GM19240 (cell line): ENCODE measurements around the gene CACNB2.
"Not testable (repeated sequence)": the region's sequence is repeated elsewhere in the genome, so short reads cannot be mapped to it uniquely, and the experiment has no call there.

ENCODE experiments used
- DNase-seq: peaks from one replicate; pipeline ENCODE4 v3.0.0; 2011; ENCODE audit warnings: low spot score; ENCODE audit not compliant: insufficient read length

Gene CACNB2

DNA sequence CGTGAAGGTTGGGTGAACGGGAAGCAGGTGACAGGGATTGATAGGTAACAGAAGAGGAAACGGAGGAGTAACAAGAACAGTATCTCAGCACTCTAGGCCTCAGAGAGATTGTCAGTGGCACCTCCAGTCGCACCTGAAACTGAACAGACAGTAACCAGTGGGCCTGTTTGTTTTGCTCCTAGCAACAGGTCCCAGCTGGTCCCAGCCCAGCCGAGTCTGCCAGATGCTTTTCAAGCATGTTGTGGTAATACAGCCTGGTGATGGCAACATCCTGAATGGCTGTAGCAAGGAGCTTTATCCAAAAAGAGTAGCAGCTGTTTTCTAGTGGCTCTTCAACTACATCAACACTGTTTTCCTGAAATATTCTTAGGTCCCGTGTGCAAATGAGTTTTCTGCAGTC, 4.7 kb downstream of the CACNB2 start:
- DNase-seq: no peak

DNA sequence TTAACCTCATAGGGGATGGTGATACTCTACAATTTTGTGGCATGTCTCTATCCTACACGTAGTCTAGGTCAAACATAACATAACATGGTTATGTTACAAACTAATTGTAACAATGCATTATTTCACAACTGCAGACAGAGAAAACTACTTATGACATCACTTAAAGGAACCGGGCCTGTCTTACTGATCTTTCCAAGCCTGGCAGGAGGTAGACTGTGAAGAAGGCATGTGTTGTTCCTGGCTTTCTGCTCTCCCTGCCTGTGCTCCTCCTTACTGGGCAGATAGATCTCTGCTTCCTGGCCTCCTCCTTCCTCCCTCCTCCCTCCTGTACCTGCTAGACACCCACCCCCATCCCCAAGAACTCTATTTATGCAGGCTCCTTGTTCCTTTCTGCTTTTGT, 5.4 kb downstream of the CACNB2 start:
- no peak for DNase-seq

DNA sequence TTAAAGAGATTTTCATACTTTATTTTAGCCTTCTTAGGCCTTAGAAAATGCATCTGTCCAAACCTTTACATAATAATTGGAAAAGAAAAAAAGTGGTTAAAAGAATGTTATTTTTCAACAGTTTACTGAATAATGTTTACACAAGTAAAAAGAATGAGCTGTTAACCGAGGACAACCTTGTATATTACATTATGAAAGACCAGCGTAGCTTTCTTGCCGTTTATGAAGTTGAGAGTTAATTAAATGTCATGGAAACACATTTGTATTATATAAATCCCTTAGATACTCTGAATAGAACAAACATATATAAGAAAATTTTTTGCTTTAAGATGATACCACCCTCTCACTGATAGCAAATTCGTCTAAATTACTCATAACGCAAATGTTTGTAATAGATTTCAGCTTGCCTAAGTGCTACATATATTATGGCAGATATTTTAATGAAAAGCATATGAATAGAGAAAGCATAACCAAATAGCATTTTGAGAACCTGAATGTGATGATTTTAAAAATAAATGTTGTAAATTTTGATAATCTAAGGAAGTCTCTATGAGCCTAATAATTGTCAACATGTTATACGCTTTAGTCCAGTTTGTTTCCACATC, 9.1 kb downstream of the CACNB2 start:
- DNase-seq: no peak

DNA sequence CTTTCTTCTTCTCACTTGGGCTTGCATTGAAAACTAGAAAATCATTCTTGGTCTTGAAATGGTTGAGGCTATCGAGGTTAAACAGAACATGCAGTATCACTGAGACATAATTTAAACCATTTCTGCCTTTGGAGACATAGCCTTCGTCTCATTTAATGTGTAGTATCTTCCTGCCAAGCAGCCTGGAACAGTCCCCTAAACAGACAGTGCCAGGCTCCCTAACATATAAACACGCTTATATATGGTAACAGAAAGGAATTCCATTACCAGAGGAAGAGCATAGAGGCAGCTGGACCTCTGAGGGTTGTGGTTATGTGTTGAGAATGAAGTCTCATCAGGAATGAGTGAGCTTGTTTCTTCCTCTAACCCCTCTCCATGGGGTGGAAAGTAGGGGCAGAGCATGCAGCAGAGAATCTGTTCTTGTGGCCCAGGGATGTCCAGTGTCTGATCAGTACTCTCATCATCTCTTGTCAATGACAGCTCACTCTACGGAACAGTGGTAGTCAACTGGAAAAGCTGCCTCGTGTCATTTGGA, 11.2 kb downstream of the CACNB2 start:
- DNase-seq: no peak

DNA sequence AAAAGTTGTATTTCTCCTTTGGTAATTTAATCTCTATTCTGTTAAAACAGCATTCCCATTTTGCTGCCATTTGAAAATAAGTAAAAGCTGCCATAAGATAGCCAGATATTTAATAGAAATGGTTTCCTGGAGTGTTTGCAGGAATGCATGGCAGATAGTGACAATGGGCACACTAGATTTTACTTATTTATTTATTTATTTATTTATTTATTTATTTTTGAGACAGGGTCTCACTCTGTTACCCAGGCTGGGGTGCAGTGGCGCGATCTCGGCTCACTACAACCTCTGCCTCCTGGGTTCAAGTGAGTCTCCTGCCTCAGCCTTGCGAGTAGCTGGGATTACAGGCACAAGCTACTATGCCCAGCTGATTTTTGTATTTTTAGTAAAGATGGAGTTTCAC, 13.2 kb downstream of the CACNB2 start:
- not testable (repeated sequence) for DNase-seq

DNA sequence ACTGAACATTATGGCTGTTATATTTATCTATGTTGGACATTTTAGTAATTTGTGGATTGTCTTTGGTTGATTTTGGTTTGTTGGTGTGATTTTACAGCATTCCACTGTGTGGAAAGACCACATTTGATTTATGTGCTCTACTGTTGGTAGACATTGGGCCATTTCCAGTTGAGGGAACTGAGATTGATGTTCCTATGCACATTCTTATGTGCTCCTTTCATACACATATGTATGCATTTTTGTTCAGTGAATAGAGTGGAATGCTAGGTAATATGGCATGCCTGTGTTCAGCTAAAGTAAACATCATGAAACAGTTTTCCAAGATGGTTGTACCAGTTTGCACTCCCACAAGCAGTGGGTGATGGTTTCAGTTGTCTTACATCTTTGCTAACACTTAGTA, 15.1 kb downstream of the CACNB2 start:
- no peak for DNase-seq

DNA sequence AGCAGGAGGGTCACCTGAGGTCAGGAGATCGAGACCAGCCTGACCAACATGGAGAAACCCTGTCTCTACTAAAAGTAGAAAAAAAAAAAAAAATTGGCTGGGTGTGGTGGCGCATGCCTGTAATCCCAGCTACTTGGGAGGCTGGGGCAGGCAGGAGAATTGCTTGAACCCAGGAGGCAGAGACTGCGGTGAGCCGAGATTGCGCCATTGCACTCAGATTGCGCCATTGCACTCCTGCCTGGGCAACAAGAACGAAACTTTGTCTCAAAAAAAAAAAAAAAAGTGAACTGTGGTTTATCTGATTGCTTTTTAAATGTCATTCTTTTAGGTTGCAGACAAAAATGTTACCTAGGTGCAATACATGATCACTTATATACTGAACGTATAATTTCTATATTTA, 16.6 kb downstream of the CACNB2 start:
- DNase-seq: not testable (repeated sequence)

DNA sequence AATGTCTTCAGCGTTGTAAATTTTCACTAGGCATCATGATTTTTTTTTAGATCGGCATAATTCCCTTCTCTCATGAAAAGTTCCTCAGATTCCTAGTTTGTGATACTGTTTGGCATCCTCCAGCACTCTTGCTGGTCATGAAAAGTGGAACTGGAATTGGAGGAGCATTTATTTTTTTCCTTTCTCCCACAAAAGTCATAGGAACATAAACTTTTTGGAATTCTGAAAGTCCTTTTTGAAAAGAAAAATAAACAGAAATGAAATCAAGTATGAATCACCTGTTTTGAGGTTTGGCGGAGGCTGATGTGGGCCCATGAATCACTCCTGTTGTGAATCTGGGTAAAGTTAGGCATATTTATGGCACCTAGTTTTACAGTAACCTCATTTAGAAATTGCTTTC, 17.7 kb downstream of the CACNB2 start:
- DNase-seq: no peak

DNA sequence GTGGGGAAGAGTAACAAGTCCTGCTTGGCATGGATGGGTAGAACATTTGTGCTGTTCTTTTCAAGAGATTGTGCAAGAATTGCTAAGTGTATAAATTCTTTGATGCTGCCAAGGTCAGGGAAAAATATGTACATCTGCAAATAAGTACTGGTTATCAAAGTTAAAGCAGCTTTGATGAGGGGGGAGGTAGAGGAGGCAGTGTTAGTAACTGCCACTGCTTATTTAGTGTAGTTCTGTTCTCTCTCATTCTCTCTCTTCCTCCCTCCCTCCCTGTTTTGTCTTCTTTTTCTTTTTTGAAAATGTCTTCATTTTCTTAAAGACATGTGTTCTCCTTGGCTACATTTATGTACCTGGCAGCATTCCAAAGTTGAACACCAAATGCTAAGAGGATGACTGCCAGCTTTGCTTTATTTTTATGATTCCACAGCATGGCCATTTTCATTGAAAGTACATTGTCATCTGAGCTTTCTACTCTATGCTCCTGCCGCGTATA, 18.6 kb downstream of the CACNB2 start:
- no peak for DNase-seq

DNA sequence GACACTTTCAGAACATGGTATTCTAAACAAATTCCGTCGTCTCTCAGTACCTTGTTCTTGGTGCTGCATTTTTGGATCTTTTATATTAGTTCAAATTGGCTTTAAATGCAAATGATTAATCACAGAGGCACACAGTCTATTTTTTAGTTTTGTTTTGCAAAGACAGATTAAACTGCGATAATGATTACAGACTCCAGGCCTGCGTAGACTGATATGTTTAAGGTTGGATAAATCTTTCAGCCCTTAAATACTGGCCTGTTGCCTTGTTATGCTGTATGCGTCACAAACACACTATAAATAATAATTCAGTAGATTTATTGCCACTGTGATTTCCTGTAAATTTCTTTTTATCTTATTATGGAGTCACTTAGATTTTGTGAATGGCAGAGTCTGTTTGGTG, 19.3 kb downstream of the CACNB2 start:
- no peak for DNase-seq

DNA sequence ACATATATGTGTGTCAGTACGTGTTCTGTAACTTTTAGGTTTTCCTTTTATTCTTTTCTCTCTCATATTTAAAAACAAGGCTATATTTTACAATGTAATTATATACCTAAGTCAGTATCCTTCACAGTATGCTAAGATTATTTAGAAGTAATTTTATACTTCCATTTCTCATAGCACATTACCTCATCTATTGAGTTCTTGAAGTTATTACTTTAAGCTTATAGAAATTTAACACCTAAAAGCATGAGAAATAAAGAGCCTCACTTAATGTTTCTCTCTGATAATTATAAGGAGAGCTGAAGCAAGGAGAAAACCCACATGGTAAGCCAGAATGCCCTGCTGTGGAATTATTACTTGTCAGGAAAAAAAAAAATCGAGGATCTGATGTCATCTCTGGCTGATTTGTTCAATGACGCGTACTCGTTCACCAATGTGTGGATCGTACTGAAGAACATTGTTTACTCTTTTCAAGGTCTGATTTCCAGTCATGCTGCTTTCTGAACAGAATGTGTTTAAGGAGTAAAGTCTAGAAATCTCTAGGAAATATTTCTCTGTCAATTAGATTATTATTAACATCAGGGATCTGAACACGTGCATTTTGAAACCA, 21.9 kb downstream of the CACNB2 start:
- no peak for DNase-seq

DNA sequence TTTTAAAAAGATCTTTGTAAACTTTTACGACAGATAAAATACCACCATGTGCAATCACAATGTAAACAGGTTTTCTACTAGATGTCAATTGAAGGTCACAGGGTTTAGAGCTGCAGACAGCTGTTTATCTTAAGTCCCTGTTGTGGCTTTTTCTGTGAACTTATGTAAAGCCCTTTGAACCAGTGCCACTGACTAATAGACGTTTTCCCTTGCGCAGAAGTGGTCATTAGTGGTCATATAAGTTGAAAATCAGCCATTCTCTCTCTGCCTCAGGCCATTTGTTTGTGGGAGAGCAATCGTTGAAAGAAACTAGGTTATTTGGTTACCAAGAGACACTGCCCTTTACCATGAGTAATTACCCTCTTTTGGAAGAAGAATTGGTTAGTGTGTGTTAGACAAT, 23.9 kb downstream of the CACNB2 start:
- DNase-seq: no peak

DNA sequence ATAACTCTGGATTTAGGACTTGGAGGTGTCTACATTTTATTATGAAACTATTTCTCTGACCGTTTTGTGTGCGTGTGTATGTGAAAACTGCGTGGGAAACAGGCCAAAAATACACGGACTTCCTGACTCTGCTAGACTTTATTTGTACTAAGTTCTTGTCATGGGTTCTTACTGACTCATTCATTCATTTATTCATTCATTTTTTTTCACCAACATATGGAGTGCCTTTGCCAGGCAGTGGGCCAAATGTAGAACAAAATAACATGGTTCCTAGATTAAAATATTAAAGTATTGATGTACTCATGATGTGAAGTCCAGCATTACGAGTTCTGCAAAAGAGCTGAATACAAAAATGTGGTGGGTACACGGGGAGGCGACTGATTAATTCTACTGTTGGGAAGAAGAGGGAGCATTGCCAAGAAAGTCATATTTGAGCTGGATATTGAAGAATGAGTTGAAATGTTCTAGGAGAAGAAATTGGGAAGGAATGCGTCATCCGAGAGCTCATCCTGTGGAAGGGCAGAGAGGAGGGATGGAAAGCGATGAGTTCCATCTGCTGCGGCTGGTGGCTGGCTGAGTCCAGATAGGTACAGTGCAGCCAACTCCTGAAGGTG, 24.6 kb downstream of the CACNB2 start:
- no peak for DNase-seq

DNA sequence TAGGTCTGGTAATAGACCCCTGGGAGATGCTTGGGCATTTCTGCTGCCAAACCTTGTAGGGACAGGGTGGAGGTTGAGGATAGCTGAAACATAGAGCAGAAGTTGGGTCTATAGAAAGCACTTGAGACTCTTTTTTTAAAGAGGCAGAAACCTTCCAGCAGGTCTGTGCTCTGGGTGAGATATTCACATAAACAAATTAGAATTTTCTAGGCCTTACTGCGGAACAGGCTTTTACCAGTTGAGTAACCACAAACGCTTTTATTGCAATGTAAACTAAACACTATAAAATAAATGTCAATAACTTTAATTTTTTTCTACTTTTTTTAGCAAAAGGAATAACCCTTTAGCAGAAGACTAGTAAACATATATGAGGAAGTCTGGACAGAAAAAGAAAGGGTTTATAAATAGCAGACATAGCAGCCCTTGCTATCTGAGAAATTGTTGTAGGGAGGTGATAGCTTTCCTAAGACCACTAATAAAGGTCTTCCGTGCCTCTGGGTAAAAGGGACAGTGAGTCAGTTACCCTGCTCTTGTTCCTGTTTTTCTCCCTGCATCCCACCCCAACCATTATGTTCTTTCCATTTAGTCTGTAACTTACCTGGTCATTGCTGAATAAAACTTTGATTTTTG, 38.7 kb downstream of the CACNB2 start:
- no peak for DNase-seq

DNA sequence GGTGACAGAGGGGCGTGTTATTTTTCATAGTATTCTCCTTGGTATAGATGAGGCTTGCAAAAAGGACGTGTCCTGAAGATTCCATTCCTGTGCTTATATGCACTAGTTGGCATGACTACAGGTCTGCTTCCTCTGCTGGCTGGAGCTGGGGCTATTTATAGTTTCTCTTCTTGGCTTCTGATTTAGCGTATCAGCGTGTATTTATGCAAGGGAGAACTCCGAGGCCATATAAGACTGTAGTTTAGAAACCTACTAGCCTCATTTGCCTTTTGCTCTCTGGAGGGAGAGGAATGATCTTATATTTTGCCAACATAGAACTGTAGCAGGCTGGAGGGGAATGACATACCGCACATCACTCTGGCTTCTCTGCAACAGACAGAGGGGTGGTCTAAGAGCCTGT, 39.7 kb downstream of the CACNB2 start:
- no peak for DNase-seq

DNA sequence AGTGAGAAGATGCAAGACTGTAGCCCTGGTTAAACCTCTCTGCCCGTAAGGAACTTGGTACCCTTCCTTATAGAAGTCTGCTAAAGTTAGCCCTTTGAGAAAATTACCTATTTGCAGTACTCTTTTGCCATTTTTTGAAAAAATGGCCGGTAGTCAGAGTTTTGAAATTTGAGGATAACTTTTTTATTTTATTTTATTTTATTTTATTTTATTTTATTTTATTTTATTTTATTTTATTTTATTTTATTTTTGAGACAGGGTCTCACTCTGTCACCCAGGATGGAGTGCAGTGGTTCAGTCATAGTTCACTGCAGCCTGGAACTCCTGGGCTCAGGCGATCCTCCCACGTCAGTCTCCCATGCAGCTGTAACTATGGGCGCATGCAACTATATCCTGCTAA, 41.2 kb downstream of the CACNB2 start:
- DNase-seq: not testable (repeated sequence)

DNA sequence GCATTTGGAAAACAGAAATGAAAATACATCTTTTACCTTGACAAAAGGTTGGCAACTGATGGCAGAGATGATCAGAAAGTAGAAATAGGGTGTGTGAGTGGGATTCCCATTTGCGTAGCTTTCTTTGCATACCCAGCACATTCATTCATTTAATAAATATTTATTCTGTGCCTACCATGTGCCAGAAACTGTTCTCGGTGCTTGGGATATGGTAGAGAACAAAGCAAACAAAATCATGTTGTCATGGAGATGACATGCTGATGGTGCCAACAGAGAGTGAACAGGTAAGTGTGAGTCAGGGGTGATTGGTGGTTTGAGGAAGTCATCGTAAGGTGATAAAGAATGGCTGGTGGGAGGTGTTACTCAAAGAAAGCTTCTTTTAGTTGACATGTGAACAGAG, 45.4 kb downstream of the CACNB2 start:
- no peak for DNase-seq

DNA sequence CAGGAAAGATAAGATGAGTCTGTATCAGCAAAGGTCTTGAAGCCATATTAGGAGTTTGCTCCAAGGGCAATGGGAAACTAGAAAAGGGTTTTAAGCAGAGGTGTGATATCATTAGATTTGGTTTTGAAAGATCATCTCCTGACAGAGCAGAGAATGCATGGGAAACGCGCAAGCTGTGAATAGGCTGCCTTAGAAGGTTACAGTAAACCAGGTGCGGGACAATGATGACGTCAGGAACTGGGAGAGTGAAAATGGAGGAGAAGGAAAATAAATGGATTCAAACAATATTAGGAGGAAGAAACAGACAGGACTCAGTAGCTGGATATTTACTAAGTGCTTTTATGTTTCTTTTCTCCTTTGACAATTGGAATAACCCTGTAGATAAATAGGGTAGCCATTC, 50.6 kb downstream of the CACNB2 start:
- DNase-seq: no peak

DNA sequence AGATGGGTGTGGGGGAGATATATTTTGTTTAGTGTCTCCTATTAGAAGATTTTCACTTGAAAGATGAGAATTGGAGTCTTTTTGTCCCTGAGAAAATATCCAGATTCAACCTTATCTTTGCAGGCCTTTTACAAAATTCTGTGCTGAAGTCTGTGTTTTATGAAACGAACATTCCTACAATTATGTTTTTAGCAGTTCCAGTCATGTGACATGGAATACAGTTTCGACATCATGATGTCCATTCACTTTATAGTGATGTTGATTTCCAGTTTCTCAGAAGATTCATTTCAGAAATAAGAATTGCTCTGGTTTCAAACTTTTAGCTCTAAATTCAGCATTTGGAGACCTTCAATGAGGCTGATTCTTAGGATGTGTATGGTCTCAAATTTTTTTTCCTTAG, 54.4 kb downstream of the CACNB2 start:
- no peak for DNase-seq

DNA sequence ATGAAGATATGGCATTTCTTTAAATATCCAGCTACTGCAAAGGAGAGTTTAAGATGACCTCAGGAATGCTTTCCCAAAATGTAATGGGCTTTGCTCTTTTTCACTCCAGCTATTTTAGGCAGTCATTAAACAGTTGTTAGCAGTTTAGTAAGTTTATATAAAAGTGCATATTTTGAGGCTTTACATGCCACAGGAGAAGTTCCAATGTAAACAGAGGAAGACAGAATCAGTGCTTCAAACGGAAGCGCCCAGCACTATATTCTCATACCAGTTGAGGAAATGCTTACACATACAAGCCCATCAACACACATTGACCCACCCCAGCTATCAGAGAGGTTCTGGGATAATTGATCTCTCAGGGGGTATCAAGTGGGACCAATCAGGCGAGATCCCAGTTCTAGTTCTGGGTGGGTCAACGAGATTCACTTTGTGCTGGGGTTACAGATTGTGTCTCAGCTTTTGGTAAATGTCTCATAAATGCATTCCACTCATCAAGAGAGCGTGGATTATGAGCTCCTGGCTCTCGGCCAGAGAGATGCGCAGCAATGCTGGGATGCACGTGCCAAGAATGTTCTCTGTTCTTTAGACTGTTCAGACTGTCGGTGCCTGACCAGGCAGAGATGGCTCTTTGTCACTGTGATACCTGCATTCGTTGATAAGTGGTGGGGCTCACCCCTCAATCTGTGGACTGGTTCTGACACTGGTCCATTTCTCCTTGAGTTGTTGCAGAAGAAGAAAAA, 55.0 kb downstream of the CACNB2 start:
- no peak for DNase-seq

DNA sequence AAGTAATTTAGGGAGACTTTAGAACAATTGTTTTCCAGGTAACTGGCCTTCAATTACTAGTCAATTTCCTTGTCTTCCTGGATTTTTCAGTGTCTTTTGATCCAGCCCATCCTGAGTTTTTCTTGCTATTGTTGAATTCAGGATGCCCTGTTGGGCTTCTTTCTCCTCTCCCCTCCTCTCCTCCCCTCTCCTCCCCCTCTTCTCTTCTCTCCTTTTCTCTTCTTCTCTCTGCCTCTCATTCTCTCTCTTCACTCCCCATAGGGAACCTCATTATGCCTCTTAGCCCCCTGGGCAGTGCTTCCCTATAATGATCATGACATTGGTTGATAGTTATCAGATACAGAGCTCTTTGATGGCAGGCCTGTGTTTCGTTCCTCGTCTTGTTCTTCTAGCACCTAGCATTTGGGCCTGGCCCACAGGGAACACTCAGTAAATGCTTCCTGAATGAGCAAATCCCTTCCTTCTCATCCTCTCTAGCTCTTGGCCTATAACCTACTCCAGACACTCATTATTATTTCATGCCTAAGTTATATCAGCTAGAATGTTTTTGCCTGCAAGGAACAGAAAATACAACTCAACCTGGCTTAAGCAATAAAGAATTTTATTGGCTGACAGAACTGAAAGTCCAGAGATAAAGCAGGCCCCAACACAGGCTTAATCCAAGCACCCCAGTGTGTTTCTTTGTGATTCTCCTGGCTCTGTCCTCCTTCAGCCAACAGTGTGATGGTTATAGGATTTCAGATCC, 56.8 kb downstream of the CACNB2 start:
- DNase-seq: no peak
